A549 (cell line): ENCODE measurements around the gene CHTF18. TPM values are rescaled to one million over a fixed set of nuclear protein-coding genes. Genes with fewer than 3 reads are reported as not detected.

Source experiments
- ATAC-seq, 2 experiments: fragments of 200-7000 bp in 1 of 2; fragments of >200 bp in 1 of 2; cut with Nextera tagmentation in 1 of 2; cut with Tn5 transposase in 1 of 2; 3 replicates each; pipeline versions ENCODE4 v1.8.0 to v1.9.1; 2018 to 2020; ENCODE audit warnings: mild to moderate bottlenecking in 1 of 2, moderate library complexity in 1 of 2
- CTCF ChIA-PET: fragments of 300-600 bp; sonication (Branson Sonifier 250); formaldehyde crosslinking; extraction: SDS; loops from one replicate; lab custom pipeline; 2021; ENCODE audit warnings: antibody characterized with exemption, inconsistent platforms; lab: Yijun Ruan, JAX
- POLR2A ChIA-PET: fragments of 350-600 bp; formaldehyde crosslinking; extraction: SDS; loops from one replicate; lab custom pipeline; 2021; ENCODE audit warnings: antibody characterized with exemption, inconsistent platforms; lab: Yijun Ruan, JAX
- DNase-seq, 2 experiments: peaks; one replicate each; pipeline versions ENCODE4 v3.0.0 to v3.0.0-alpha.2; 2011 to 2016; ENCODE audit warnings: low read depth in 1 of 2, low spot score in 1 of 2
- FAIRE-seq: peaks from 2 replicates; lab custom pipeline; 2011; peaks lifted over from hg19 to GRCh38; lab: Jason Lieb, UNC
- H3K27ac ChIP-seq, 2 experiments: fragments of >200 bp; sonication (Bioruptor Twin); formaldehyde crosslinking; 3 replicates each; pipeline ENCODE4 v1.5.1; 2016 to 2017
- H3K4me1 ChIP-seq: fragments of >200 bp; sonication (Bioruptor Twin); formaldehyde crosslinking; 3 replicates; pipeline ENCODE4 v1.6.1; 2016
- H3K4me2 ChIP-seq: fragments of >200 bp; sonication (Bioruptor Twin); formaldehyde crosslinking; 3 replicates; pipeline ENCODE4 v1.6.1; 2016
- H3K4me3 ChIP-seq: fragments of >200 bp; sonication (Bioruptor Twin); formaldehyde crosslinking; 3 replicates; pipeline ENCODE4 v1.5.1; 2016
- H3K9me3 ChIP-seq: fragments of >200 bp; sonication (Bioruptor Twin); formaldehyde crosslinking; 3 replicates; pipeline ENCODE4 v1.6.1; 2016
- CBX8 ChIP-seq: fragments of 200-600 bp; sonication (generic); IDR thresholded peaks from 2 replicates; pipeline ENCODE4 v1.6.1; 2016
- CEBPB ChIP-seq, 2 experiments: fragments of >200 bp in 1 of 2; sonication (Bioruptor Twin) in 1 of 2; formaldehyde crosslinking in 1 of 2; IDR thresholded peaks; 2 replicates each; pipeline ENCODE4 v1.6.1; 2012 to 2016
- CHD2 ChIP-seq: fragments of 150-350 bp; IDR thresholded peaks from 2 replicates; pipeline ENCODE4 v1.6.1; 2014; ENCODE audit warnings: low read length; ENCODE audit not compliant: partially characterized antibody
- CHD4 ChIP-seq: fragments of 200-600 bp; sonication (generic); IDR thresholded peaks from 2 replicates; pipeline ENCODE4 v1.6.1; 2016; ENCODE audit warnings: antibody characterized with exemption, mild to moderate bottlenecking, borderline replicate concordance
- CTCF ChIP-seq: fragments of >200 bp; sonication (Bioruptor Twin); formaldehyde crosslinking; IDR thresholded peaks from 3 replicates; pipeline ENCODE4 v1.5.1; 2016
- EHF ChIP-seq: fragments of 250-450 bp; sonication (Bioruptor Pico); IDR thresholded peaks from 2 replicates; pipeline ENCODE4 v1.5.0; 2020; ENCODE audit warnings: mild to moderate bottlenecking
- ELK1 ChIP-seq: fragments of 150-350 bp; IDR thresholded peaks from 2 replicates; pipeline ENCODE4 v1.6.1; 2014; ENCODE audit warnings: low read depth, mild to moderate bottlenecking, low read length
- EP300 ChIP-seq, 2 experiments: fragments of >200 bp; sonication (Bioruptor Twin); formaldehyde crosslinking; IDR thresholded peaks; 2 replicates in 1 of 2; 3 replicates in 1 of 2; pipeline ENCODE4 v1.6.1; 2016 to 2017
- FOSB ChIP-seq: fragments of 250-450 bp; sonication (Bioruptor Pico); IDR thresholded peaks from 2 replicates; pipeline ENCODE4 v1.5.0; 2020; ENCODE audit warnings: mild to moderate bottlenecking, moderate library complexity
- FOSL2 ChIP-seq, 2 experiments: fragments of 450-650 bp in 1 of 2; fragments of >200 bp in 1 of 2; sonication (Bioruptor Twin) in 1 of 2; formaldehyde crosslinking; IDR thresholded peaks; 2 replicates each; pipeline versions ENCODE4 v1.5.0 to v1.6.1; 2016 to 2020; ENCODE audit warnings: mild to moderate bottlenecking in 1 of 2, moderate library complexity in 1 of 2
- GATA3 ChIP-seq: IDR thresholded peaks from 2 replicates; pipeline ENCODE4 v1.6.1; 2012; ENCODE audit warnings: borderline replicate concordance
- MAFK ChIP-seq: fragments of 450-650 bp; IDR thresholded peaks from 2 replicates; pipeline ENCODE4 v1.6.1; 2014; ENCODE audit not compliant: partially characterized antibody
- MAX ChIP-seq: IDR thresholded peaks from 2 replicates; pipeline ENCODE4 v1.6.1; 2012
- NR3C1 ChIP-seq: fragments of >200 bp; sonication (Bioruptor Twin); formaldehyde crosslinking; IDR thresholded peaks from 3 replicates; pipeline ENCODE4 v1.6.1; 2017
- PBX3 ChIP-seq: IDR thresholded peaks from 2 replicates; pipeline ENCODE4 v1.6.1; 2012
- POLR2A ChIP-seq: IDR thresholded peaks from 2 replicates; pipeline ENCODE4 v1.6.1; 2012; ENCODE audit warnings: mild to moderate bottlenecking, low read length
- RAD21 ChIP-seq, 2 experiments: fragments of >200 bp in 1 of 2; sonication (Bioruptor Twin) in 1 of 2; formaldehyde crosslinking in 1 of 2; IDR thresholded peaks in 1 of 2; conservative IDR thresholded peaks in 1 of 2; 2 replicates in 1 of 2; 3 replicates in 1 of 2; pipeline ENCODE4 v1.6.1; 2012 to 2018; ENCODE audit warnings: inconsistent platforms in 1 of 2
- RARB ChIP-seq: fragments of 250-450 bp; sonication (Bioruptor Pico); IDR thresholded peaks from 2 replicates; pipeline ENCODE4 v1.8.0; 2021; ENCODE audit warnings: mild to moderate bottlenecking, moderate library complexity
- REST ChIP-seq: fragments of 200-600 bp; sonication (generic); IDR thresholded peaks from 2 replicates; pipeline ENCODE4 v1.6.1; 2016; ENCODE audit warnings: antibody characterized with exemption, mild to moderate bottlenecking, moderate library complexity
- SMC3 ChIP-seq: fragments of >200 bp; sonication (Bioruptor Twin); formaldehyde crosslinking; IDR thresholded peaks from 3 replicates; pipeline ENCODE4 v1.6.1; 2018; ENCODE audit warnings: inconsistent platforms
- SREBF2 ChIP-seq: fragments of 450-650 bp; IDR thresholded peaks from 2 replicates; pipeline ENCODE4 v1.6.1; 2014; ENCODE audit warnings: mild to moderate bottlenecking, moderate library complexity
- TFCP2L1 ChIP-seq: fragments of 250-450 bp; sonication (Bioruptor Pico); IDR thresholded peaks from 2 replicates; pipeline ENCODE4 v1.5.0; 2021; ENCODE audit warnings: mild to moderate bottlenecking
- USF2 ChIP-seq: fragments of 450-650 bp; IDR thresholded peaks from 2 replicates; pipeline ENCODE4 v1.6.1; 2014; ENCODE audit warnings: antibody characterized with exemption
- WGBS: methylation state at CpG from one replicate; pipeline ENCODE4 v1.1.6; 2017; ENCODE audit errors: missing lambda C conversion rate; 5-methylcytosine and 5-hydroxymethylcytosine counted together
- polyA plus RNA-seq, 4 experiments: library from polyadenylated mRNA; depleted of rRNA in 3 of 4; stranded (reverse); fragments of >200 nt; fragmentation: RNase III in 1 of 4; extraction: RNeasy Plus Mini Kit Qiagen cat#74134 plus additional on column Dnase treatment in 1 of 4; gene quantifications; 2 replicates in 3 of 4; 3 replicates in 1 of 4; pipeline ENCODE4 v1.2.3, GENCODE V29; 2011 to 2017

Gene CHTF18
- polyA plus RNA-seq, 2 of the 4 experiments (the other 2 are of a cell fraction): 4.8 to 36.7 TPM

GRCh38 chr16:766820-767640, 21.4 kb upstream of the CHTF18 start:
- TF ChIP-seq MAFK: peak; percentile 70
- TF ChIP-seq REST: no peak
- TF ChIP-seq CHD2: no peak
- Histone ChIP-seq H3K27ac (no peak overlapping the region), H3K4me2 (no peak overlapping the region), H3K4me3 (no peak overlapping the region), H3K9me3 (no peaks in the 10 kb centered on the region), H3K4me1 (peaks cover 21% of the 10 kb centered on the region)
- ATAC-seq: no peak
- ChIA-PET POLR2A (interaction anchor here (0.9 kb wide), 1 partner anchor 21 kb away, joined by 3 read pairs; the partner anchor contains the start of genes CHTF18 and RPUSD1), CTCF (interaction anchor here (1.4 to 15.8 kb wide), 4 partner anchors 19 to 291 kb away, joined by 4 to 105 read pairs (median 4); partner anchors contain the start of genes CHTF18, CIAO3 and RPUSD1)
- 81% methylated on average over 27 of the region's 48 CpGs for WGBS
- DNase-seq: no peak
- no peak for FAIRE-seq

- CTCF ChIA-PET: interaction anchor here (2.1 to 15.8 kb wide), 2 partner anchors 18 to 27 kb away, joined by 5 to 105 read pairs; partner anchors contain the start of genes CHTF18, CIAO3 and RPUSD1
- 48% methylated on average over 2 of the region's 38 CpGs for WGBS
- ATAC-seq (peak in 1 of 2 experiments; percentile 12; a peak in 2 of 6 replicates), FAIRE-seq (no peak), DNase-seq (no peak)
- peaks cover 15% of the 10 kb centered on the region for H3K4me1 ChIP-seq
- H3K4me2 ChIP-seq: peak overlapping the region; percentile 45; the same call in 2 of the 3 replicates
- no peak for TF ChIP-seq RAD21 (conservative IDR thresholded peaks at IDR 0.05 in 1 of 2, IDR thresholded peaks at IDR 0.05 in 1 of 2)
- TF ChIP-seq CEBPB (IDR thresholded peaks at IDR 0.05): no peak
- no peak for TF ChIP-seq POLR2A
- TF ChIP-seq FOSL2 (IDR thresholded peaks at IDR 0.05): no peak
- TF ChIP-seq FOSL2 (CRISPR knock-in tag; IDR thresholded peaks at IDR 0.05): no peak
- TF ChIP-seq CBX8: no peak
- TF ChIP-seq FOSB: no peak
- TF ChIP-seq EP300 (IDR thresholded peaks at IDR 0.05): no peak
- TF ChIP-seq NR3C1: no peak
- TF ChIP-seq USF2: no peak
- TF ChIP-seq CHD4: no peak
- TF ChIP-seq CHD2: no peak
- TF ChIP-seq SMC3: no peak
- H3K27ac ChIP-seq: peak overlapping the region in 1 of 2 experiments; percentile 40; a peak in 2 of 6 replicates
- no peak overlapping the region for H3K4me3 ChIP-seq
- POLR2A ChIA-PET: no interaction called here
- H3K9me3 ChIP-seq: no peaks in the 10 kb centered on the region
Observed at GRCh38 chr16:767743-768235, 20.6 kb upstream of the CHTF18 start.

- Histone ChIP-seq H3K9me3 (no peaks in the 10 kb centered on the region), H3K4me3 (no peak overlapping the region), H3K4me2 (peak overlapping the region; percentile 45), H3K27ac (peak overlapping the region in 1 of 2 experiments; percentile 40; a peak in 2 of 6 replicates), H3K4me1 (peaks cover 11% of the 10 kb centered on the region)
- CTCF ChIA-PET: interaction anchor here (15.8 kb wide), 1 partner anchor 18 kb away, joined by 105 read pairs; the partner anchor contains the start of genes CHTF18 and RPUSD1
- DNase-seq (no peak), FAIRE-seq (no peak), ATAC-seq (peak; percentile 20 to 54; a peak in 3 of 6 replicates)
- POLR2A ChIA-PET: no interaction called here
- WGBS: 57% methylated on average over 11 of the region's 21 CpGs
- TF ChIP-seq GATA3: no peak
- no peak for TF ChIP-seq TFCP2L1 (CRISPR knock-in tag)
- no peak for TF ChIP-seq SREBF2
- TF ChIP-seq ELK1: no peak
- no peak for TF ChIP-seq MAX
- no peak for TF ChIP-seq FOSB
- TF ChIP-seq EHF (CRISPR knock-in tag): no peak
- no peak for TF ChIP-seq RARB (CRISPR knock-in tag)
- no peak for TF ChIP-seq CTCF
- no peak for TF ChIP-seq NR3C1
- TF ChIP-seq PBX3: no peak
Observed at GRCh38 chr16:768428-768827, 20.0 kb upstream of the CHTF18 start.
